Myocyte (in vitro differentiated cells): Measurements from ENCODE around the gene NEU1. TPM values are rescaled to one million over a fixed set of nuclear protein-coding genes. Genes with fewer than 3 reads are reported as not detected.

Source experiments
- DNase-seq: peaks from one replicate; pipeline ENCODE4 v3.0.0-alpha.2; 2012; ENCODE audit warnings: low read depth
- total RNA-seq: library from RNA; depleted of rRNA; stranded (reverse); fragments of >200 nt; gene quantifications from 2 replicates; pipeline ENCODE4 v1.2.3, GENCODE V29; 2014

Gene NEU1
- total RNA-seq, 1 donor from 2014 or later: 128 TPM

DNA sequence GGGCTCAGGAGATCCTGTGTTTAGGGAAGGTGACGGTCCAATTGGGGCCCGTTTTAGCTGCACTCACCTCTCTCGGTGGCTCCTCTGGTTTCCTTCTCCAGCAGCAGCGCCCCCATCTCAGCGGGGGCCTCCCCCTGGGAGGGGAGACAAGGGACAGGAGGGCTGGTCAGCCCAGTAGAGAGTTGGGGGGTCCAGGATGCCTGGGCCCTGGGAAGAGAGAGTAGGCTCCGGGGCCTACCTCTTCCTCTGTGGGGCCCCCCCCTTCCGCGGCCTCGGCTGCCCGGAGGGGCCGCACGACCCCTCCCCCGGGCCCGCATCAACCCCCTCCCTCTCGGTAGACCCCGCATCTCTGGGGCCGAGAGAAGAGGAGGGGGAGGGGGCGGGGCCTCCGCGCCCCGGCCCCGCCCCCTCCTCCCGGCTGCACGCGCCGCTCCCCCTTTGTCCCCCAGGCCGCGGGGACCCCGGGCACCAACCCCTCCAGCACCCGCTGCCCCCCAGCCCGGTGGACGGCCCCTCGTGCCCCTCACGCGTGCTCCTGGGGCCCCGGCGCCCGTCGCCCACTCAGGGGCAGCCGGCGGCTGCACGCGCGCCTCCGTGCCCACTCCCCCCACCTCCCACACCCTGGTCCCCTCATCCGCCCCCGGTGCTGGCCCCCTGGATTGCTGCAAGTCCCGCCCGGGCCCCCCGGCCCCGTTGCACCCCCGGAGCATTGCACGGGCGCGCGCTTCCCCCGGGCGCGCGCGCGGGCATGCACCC lies 34.4 kb upstream of the NEU1 start:
- DNase-seq: no peak

GRCh38 chr6:31896493-31896855 lies 33.9 kb upstream of the NEU1 start:
- DNase-seq: no peak

- DNase-seq: peak; percentile 33
These were observed 30.2 kb upstream of the NEU1 start for GRCh38 chr6:31892821-31893220.

DNA sequence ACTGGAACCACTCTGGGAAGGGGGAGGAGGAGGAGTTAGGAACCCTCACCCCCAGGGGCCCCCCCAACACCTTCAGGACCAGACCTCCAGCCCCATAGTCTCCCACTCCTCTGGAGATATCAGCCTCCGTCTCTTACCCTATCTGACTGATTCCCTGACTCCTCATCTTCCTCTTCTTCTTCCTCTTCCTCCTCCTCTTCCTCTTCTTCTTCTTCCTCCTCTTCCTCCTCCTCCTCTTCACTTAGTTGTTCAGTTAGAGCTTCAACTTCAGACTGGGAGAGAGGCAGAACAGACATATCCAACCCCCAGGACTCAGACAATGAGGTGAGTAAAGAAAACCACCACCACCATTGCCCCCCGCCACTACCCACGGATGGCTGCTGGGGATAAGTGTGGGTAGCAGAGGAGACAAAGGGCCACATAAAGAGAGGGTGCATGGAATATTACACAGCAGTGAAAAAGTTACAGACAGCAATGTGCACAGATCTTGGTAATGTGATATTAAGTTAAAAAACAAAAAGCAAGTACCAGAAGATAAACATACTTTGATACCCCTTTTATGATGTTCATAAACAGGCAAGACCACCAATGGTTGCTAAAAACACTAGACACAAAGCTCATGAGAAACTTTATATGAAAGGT lies 26.8 kb upstream of the NEU1 start:
- DNase-seq: no peak

DNA sequence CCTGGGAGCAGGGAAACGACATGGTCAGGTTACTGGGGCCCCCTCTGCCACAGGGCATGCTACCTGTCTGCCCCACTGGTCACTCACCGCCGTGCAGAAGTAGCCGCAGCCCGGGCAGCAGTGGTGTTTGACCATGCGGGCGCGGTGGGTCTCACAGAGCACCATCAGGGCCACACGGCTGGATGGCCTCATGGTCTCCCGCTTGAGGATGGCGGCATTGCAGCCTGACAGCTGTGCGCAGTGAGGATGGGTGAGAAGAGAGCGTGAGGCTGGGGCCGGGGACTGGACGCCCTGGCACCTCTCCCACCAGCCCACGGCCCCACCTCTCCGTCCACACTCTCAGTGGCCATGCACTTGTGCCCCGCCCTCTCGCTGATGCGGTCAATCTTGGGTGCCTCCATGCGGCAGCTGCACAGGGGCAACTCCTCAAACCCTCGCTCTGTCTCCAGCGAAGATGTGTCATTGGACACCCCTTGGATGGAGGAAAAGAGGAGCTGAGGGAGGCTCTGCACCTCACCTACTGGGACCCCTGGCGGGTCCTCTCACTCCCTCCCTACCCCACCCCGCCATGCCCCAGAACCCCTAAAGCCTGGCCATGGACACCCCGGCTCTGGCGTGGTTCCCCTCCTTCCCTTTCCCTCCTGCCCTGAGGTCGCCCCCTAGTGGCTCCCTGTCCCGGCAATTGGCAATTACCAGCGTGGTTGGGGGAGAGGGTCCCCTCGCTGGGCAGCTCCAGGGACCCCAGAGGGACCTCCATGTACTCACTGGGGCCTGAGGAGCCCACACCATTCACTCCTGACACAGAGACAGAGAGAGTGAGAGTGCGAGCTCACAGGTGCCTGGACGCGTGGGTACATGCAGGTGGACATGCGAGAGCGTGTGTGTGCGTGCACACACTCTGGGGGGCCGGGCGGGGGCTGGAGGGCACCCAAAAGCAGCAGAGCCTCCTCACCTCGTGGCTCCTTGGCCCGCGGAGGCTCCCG lies 25.9 kb upstream of the NEU1 start:
- peak; percentile 29 for DNase-seq

DNA sequence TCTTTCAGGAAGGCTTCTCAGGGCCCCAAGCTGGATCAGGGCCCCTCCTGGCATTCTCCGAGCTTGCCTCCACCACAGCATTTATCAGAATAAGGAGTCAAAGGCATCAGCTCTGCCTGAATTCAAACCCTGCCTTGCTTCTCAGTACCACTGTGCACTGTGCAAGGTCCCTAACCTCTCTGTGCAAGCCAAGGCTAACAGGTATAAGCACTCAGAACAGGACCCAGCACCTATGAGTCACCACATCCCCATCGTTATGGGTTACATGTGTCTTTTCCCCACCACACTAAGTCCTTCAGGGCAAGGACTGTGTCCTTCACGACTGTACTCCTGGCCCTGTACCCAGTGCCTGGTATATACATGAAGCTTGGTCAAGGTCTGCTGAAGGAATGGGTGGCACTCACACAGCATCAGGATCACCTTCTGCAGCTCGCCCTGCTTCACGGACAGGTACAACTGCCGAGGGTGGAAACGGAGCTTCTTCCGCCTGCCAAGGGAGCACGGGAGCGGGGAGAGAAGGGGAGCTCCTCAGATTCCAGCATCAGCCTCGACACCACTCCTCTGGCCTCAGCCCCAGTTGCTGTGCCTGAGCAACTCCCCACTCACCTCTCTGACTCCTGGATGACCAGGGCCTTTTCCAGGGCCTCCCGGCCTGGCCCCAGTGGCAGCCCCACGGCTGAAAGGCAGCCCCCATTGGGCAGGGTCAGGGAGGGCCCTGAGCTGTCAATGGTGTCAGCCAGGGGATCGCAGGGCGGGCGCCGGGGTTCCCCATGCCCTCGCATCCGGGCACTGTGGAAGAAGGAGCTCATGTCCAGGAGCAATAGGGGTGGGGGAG lies 24.8 kb upstream of the NEU1 start:
- DNase-seq: no peak

GRCh38 chr6:31886541-31886991 lies 23.9 kb upstream of the NEU1 start:
- DNase-seq: no peak

DNA sequence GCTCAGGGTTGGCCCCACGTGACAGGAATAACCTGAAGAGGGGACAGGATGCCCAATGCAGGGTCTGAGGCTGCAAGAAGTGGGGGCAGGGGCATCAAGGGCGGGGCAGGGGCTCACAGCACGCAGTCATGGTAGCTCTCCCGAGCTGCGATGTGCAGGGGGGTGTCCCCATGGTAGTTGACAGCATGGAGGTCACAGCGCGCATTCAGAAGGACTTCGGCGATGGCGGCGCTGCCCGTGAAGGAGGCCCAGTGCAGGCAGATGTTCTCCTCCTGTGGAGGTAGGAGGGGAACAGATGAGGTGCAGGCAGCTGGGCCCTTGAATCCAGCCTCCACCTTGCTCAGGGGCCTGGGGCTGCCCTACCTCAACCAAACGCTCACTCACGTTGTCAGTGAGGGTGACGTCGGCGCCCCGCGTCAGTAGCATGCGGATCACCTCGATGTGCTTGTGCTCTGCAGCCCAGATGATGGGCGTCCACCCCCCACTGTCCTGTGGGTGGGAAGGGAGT lies 22.0 kb upstream of the NEU1 start:
- DNase-seq: no peak

GRCh38 chr6:31883676-31884075 lies 21.1 kb upstream of the NEU1 start:
- DNase-seq: no peak

GRCh38 chr6:31882344-31882743 lies 19.7 kb upstream of the NEU1 start:
- peak; percentile 93 for DNase-seq

- DNase-seq: peak; percentile 91
These were observed 18.7 kb upstream of the NEU1 start for GRCh38 chr6:31881136-31881859.

DNA sequence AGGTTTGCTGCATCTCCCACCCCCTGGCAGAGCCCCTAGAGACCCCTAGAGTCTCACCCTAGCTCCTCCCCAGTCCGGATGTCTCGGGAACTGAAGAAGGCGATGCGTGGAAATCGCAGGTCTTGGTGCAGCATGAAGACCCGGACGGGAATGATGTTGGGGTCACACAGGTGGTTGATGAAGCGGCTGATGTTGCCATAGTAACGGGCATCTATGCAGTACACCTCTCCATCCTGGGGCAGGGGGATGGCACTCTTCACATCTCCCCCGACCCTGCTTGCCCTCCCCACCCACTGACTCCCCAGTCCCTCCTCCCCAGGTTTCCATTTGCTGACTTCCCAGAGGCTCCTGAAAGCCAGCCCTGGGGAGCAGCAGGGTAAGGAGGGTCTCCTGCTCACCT lies 18.0 kb upstream of the NEU1 start:
- DNase-seq: no peak

- DNase-seq: peak; percentile 66
These were observed 17.3 kb upstream of the NEU1 start for GRCh38 chr6:31879901-31880300.

DNA sequence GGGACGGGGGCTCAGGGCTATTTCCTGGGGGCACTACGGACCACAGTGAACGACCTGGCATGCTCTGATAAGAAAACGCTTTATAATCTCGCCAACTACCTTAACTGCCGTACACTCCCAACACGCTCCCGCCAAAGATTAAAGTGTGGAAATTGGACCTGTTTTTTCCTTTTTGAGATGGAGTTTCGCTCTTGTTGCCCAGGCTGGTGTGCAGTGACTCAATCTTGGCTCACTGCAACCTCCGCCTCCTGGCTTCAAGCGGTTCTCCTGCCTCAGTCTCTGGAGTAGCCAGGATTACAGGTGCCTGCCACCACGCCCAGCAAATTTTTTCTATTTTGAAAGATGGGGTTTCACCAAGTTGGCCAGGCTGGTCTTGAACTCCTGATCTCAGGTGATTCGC lies 16.5 kb upstream of the NEU1 start:
- no peak for DNase-seq

DNA sequence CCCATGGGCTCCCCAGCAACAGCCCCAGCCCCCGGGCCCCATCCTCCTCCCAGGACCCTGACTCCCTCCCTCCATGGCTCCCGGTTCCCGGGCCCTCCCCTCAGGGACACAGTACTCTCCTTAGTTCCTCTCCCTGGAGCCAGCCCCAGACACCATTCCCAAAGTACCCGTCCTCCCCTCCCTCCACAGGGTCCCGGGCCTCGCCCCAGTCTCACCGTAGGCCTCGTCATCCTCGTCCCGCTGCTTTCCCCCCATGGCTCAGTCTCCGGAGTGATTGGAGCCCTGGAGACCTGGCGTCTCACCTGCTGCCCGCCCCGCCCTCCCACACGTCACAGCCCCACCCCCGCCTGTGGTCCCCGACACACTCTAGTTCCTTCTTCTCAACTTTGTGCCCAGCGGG lies 16.1 kb upstream of the NEU1 start, which contains the start of gene SLC44A4:
Gene SLC44A4, minus strand, starts transcription at position 272 of the 400 bp plus-strand sequence. Its CDS starts 17 bp downstream, at position 255.
- no peak for DNase-seq

DNA sequence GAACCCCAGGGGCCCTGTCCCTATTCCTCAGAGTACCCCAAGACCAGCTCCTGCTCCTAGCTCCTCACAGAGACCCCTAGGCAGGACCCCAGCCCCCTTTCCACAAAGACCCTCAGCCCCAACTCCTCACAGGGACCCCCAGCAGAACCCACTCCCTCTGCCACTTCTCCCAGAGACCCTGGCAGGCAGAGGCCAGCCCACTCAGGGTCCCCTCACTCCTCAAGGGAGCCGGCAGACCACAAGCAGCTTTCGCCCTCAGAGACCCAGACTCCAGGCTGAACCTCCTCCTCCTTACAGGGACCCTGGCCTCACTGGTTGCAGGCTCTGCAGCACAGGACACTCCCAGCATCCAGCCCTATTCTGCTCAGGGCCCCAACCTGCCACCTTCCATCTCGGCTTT lies 15.6 kb upstream of the NEU1 start:
- DNase-seq: no peak

- no peak for DNase-seq
These were observed 15.1 kb upstream of the NEU1 start for GRCh38 chr6:31877651-31878161.

GRCh38 chr6:31877125-31877650 lies 14.6 kb upstream of the NEU1 start:
- DNase-seq: no peak

DNA sequence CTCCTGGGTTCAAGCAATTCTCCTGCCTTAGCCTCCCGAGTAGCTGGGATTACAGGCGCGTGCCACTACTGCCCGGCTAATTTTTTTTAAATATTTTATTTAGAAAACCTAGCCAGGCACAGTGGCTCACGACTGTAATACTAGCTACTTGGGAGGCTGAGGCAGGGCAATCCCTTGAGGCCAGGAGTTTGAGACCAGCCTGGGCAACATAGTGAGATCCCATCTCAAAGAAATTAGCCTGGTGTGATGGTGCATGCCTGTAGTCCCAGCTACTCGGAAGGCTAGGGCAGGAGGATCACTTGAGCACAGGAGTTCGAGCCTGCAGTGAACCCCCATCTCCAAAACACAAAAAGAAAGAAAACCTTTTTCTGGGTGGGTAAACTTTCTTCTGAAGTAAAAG lies 13.7 kb upstream of the NEU1 start:
- DNase-seq: no peak
